SJCRH30 (cell line): ENCODE measurements around the gene LMF1. TPM values are rescaled to one million over a fixed set of nuclear protein-coding genes. Genes with fewer than 3 reads are reported as not detected.

Experiments used
- DNase-seq, 2 experiments: peaks; one replicate each; pipeline ENCODE4 v3.0.0-alpha.2; 2015 to 2020
- H3K27ac ChIP-seq: fragments of 250-450 bp; sonication (Bioruptor Pico); 2 replicates; pipeline ENCODE4 v1.5.1; 2020; ENCODE audit warnings: mild to moderate bottlenecking, moderate library complexity
- H3K27me3 ChIP-seq: fragments of 250-450 bp; sonication (Bioruptor Pico); 2 replicates; pipeline ENCODE4 v1.5.1; 2020; ENCODE audit warnings: mild to moderate bottlenecking, moderate library complexity
- H3K36me3 ChIP-seq: fragments of 250-450 bp; sonication (Bioruptor Pico); 2 replicates; pipeline ENCODE4 v1.5.1; 2020; ENCODE audit warnings: mild to moderate bottlenecking, moderate library complexity
- H3K4me1 ChIP-seq: fragments of 250-450 bp; sonication (Bioruptor Pico); 2 replicates; pipeline ENCODE4 v1.5.1; 2020; ENCODE audit warnings: mild to moderate bottlenecking, moderate library complexity
- H3K4me3 ChIP-seq: fragments of 250-450 bp; sonication (Bioruptor Pico); 2 replicates; pipeline ENCODE4 v1.5.1; 2020; ENCODE audit warnings: mild to moderate bottlenecking, moderate library complexity
- H3K9me3 ChIP-seq: fragments of 250-450 bp; sonication (Bioruptor Pico); replicated peaks from 2 replicates; pipeline ENCODE4 v1.5.1; 2020; ENCODE audit warnings: mild to moderate bottlenecking, moderate library complexity
- total RNA-seq: library from RNA; depleted of rRNA; stranded (reverse); fragments of >200 nt; shearing (Covaris generic); gene quantifications from 2 replicates; pipeline ENCODE4 v1.2.3, GENCODE V29; 2014

Gene LMF1
- total RNA-seq, 1 experiment from 2014 or later = 2.3 TPM

- Histone ChIP-seq H3K4me1 (peaks cover 8% of the 10 kb centered on the region; the same call in 1 of the 2 replicates), H3K9me3 (no peaks in the 10 kb centered on the region), H3K27ac (no peak overlapping the region), H3K27me3 (no peaks in the 10 kb centered on the region), H3K4me3 (no peak overlapping the region), H3K36me3 (no peaks in the 10 kb centered on the region)
- no peak for DNase-seq
These were observed 51.1 kb downstream of the LMF1 start for GRCh38 chr16:919658-920050.

- Histone ChIP-seq H3K4me1 (peaks cover 10% of the 10 kb centered on the region), H3K36me3 (no peaks in the 10 kb centered on the region), H3K27ac (no peak overlapping the region), H3K27me3 (no peaks in the 10 kb centered on the region), H3K9me3 (no peaks in the 10 kb centered on the region), H3K4me3 (no peak overlapping the region)
- no peak for DNase-seq
These were observed 51.8 kb downstream of the LMF1 start for GRCh38 chr16:918741-919657.

- Histone ChIP-seq H3K36me3 (no peaks in the 10 kb centered on the region), H3K4me1 (peaks cover 20% of the 10 kb centered on the region), H3K9me3 (no peaks in the 10 kb centered on the region), H3K27ac (no peak overlapping the region), H3K27me3 (no peaks in the 10 kb centered on the region), H3K4me3 (no peak overlapping the region)
- no peak for DNase-seq
These were observed 52.7 kb downstream of the LMF1 start for GRCh38 chr16:918068-918467.

- Histone ChIP-seq H3K4me3 (no peak overlapping the region), H3K4me1 (peaks cover 22% of the 10 kb centered on the region), H3K9me3 (no peaks in the 10 kb centered on the region), H3K36me3 (no peaks in the 10 kb centered on the region), H3K27me3 (no peaks in the 10 kb centered on the region), H3K27ac (no peak overlapping the region)
- no peak for DNase-seq
These were observed 53.2 kb downstream of the LMF1 start for GRCh38 chr16:917591-918061.

- H3K27me3 ChIP-seq = no peaks in the 10 kb centered on the region
- no peak for DNase-seq
- no peaks in the 10 kb centered on the region for H3K9me3 ChIP-seq
- peaks cover 32% of the 10 kb centered on the region for H3K4me1 ChIP-seq
- H3K4me3 ChIP-seq = no peak overlapping the region
- no peaks in the 10 kb centered on the region for H3K36me3 ChIP-seq
- H3K27ac ChIP-seq = no peak overlapping the region
These were observed 54.6 kb downstream of the LMF1 start for GRCh38 chr16:916035-916799.

- H3K27me3 ChIP-seq = no peaks in the 10 kb centered on the region
- DNase-seq = no peak
- H3K9me3 ChIP-seq = no peaks in the 10 kb centered on the region
- no peaks in the 10 kb centered on the region for H3K36me3 ChIP-seq
- no peak overlapping the region for H3K27ac ChIP-seq
- H3K4me1 ChIP-seq = peaks cover 29% of the 10 kb centered on the region
- H3K4me3 ChIP-seq = no peak overlapping the region
These were observed 55.2 kb downstream of the LMF1 start for GRCh38 chr16:915546-915945.

GRCh38 chr16:914440-914839 is 56.3 kb downstream of the LMF1 start:
- Histone ChIP-seq H3K36me3 (no peaks in the 10 kb centered on the region), H3K4me1 (peaks cover 24% of the 10 kb centered on the region), H3K4me3 (no peak overlapping the region), H3K27ac (no peak overlapping the region), H3K9me3 (no peaks in the 10 kb centered on the region), H3K27me3 (no peaks in the 10 kb centered on the region)
- no peak for DNase-seq

GRCh38 chr16:913817-914439 is 56.9 kb downstream of the LMF1 start:
- Histone ChIP-seq H3K9me3 (no peaks in the 10 kb centered on the region), H3K27ac (peak overlapping the region; percentile 99), H3K4me1 (peaks cover 24% of the 10 kb centered on the region), H3K4me3 (no peak overlapping the region), H3K36me3 (no peaks in the 10 kb centered on the region), H3K27me3 (no peaks in the 10 kb centered on the region)
- DNase-seq = no peak

GRCh38 chr16:912684-913613 is 57.8 kb downstream of the LMF1 start:
- peak overlapping the region; percentile 99 for H3K27ac ChIP-seq
- no peaks in the 10 kb centered on the region for H3K9me3 ChIP-seq
- peaks cover 24% of the 10 kb centered on the region for H3K4me1 ChIP-seq
- peak; percentile 98 to 99 for DNase-seq
- no peaks in the 10 kb centered on the region for H3K36me3 ChIP-seq
- peak overlapping the region; percentile 6; the same call in 1 of the 2 replicates for H3K4me3 ChIP-seq
- H3K27me3 ChIP-seq = no peaks in the 10 kb centered on the region

- no peak for DNase-seq
- peaks cover 24% of the 10 kb centered on the region for H3K4me1 ChIP-seq
- no peak overlapping the region for H3K4me3 ChIP-seq
- H3K9me3 ChIP-seq = no peaks in the 10 kb centered on the region
- no peaks in the 10 kb centered on the region for H3K27me3 ChIP-seq
- no peaks in the 10 kb centered on the region for H3K36me3 ChIP-seq
- peak overlapping the region; percentile 99 for H3K27ac ChIP-seq
These were observed 58.5 kb downstream of the LMF1 start for GRCh38 chr16:912322-912683.

- peaks cover under 1% of the 10 kb centered on the region; the same call in 1 of the 2 replicates for H3K9me3 ChIP-seq
- H3K27me3 ChIP-seq = no peaks in the 10 kb centered on the region
- peak overlapping the region; percentile 99 for H3K27ac ChIP-seq
- peaks cover 24% of the 10 kb centered on the region for H3K4me1 ChIP-seq
- peak in 1 of 2 experiments; percentile 43 for DNase-seq
- H3K36me3 ChIP-seq = no peaks in the 10 kb centered on the region
- no peak overlapping the region for H3K4me3 ChIP-seq
These were observed 59.0 kb downstream of the LMF1 start for GRCh38 chr16:911604-912321.

GRCh38 chr16:911101-911500 is 59.7 kb downstream of the LMF1 start:
- no peak overlapping the region for H3K27ac ChIP-seq
- H3K27me3 ChIP-seq = no peaks in the 10 kb centered on the region
- H3K4me3 ChIP-seq = no peak overlapping the region
- peaks cover 3% of the 10 kb centered on the region; the same call in 1 of the 2 replicates for H3K9me3 ChIP-seq
- H3K4me1 ChIP-seq = peaks cover 24% of the 10 kb centered on the region
- no peak for DNase-seq
- no peaks in the 10 kb centered on the region for H3K36me3 ChIP-seq

GRCh38 chr16:910181-910580 is 60.6 kb downstream of the LMF1 start:
- H3K4me3 ChIP-seq = no peak overlapping the region
- H3K27me3 ChIP-seq = no peaks in the 10 kb centered on the region
- H3K27ac ChIP-seq = no peak overlapping the region
- no peaks in the 10 kb centered on the region for H3K36me3 ChIP-seq
- H3K9me3 ChIP-seq = peaks cover 3% of the 10 kb centered on the region; the same call in 1 of the 2 replicates
- no peak for DNase-seq
- H3K4me1 ChIP-seq = peaks cover 24% of the 10 kb centered on the region
